ENCODE results near the gene MYOD1.

MYOD1 gene

DNA sequence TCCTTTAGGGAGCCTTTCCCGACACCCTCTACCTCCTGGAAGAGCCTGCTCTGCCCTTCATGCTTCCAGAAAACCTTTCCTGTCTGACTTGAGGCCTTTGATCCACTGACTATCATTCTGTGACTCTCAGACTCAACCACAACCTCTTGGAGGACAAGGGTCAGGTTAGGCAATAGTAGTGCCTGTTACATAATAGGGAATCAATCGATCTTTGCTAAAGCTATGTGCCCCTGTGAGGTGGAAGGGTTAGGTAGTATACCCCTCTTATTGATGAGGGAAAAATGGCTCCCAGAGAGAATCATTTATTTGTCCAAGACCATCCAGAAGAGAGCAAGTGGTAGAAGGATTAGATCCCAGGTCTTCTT is 31.4 kb downstream of the MYOD1 start:
- no peak overlapping the region for H3K27ac ChIP-seq
- TF ChIP-seq, protein P1, sequence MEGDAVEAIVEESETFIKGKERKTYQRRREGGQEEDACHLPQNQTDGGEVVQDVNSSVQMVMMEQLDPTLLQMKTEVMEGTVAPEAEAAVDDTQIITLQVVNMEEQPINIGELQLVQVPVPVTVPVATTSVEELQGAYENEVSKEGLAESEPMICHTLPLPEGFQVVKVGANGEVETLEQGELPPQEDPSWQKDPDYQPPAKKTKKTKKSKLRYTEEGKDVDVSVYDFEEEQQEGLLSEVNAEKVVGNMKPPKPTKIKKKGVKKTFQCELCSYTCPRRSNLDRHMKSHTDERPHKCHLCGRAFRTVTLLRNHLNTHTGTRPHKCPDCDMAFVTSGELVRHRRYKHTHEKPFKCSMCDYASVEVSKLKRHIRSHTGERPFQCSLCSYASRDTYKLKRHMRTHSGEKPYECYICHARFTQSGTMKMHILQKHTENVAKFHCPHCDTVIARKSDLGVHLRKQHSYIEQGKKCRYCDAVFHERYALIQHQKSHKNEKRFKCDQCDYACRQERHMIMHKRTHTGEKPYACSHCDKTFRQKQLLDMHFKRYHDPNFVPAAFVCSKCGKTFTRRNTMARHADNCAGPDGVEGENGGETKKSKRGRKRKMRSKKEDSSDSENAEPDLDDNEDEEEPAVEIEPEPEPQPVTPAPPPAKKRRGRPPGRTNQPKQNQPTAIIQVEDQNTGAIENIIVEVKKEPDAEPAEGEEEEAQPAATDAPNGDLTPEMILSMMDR (conservative IDR thresholded peaks at IDR 0.05): no peak
- no peak for TF ChIP-seq ZFX (IDR thresholded peaks at IDR 0.05)

DNA sequence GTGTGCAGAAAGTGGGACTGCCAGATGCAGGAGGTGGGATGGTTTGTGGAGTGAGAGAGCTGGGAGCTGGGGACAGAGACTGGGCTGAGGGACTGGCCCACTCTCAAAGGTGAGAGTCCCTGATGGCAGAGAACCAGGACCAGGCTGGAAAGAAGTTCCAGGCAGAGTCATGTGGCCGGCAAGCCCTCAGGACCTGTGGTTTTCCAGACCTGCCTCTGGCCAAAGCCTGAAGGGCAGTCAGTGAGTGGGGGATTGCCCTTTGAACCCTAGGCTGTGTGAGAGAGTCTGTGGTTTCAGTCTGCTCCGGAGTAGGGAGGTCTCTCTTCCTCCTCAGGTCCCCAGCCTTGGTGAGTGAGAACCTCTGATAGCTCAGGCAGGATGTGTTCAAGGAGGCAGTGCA is 32.2 kb downstream of the MYOD1 start:
- TF ChIP-seq, protein P1 (conservative IDR thresholded peaks at IDR 0.05): no peak
- no peak for TF ChIP-seq ZFX (IDR thresholded peaks at IDR 0.05)

DNA sequence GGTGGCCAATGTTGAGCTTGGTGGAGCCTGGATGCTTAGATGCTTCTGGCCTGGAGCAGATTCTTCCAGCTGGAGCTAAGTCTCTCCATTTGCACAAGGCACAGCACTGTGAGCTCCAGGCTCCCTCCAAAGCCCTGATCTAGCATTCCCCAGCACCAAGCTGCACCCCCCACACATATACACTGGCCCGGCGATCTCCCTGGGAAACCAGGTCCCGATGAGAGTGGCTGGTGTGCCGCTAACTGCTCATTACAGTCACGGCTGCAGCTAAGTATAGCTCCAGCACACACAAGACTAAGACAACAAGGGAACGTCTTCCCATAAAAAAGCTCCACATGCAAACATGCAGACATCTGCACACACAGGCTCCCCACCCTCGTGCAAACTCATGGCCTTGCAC is 32.8 kb downstream of the MYOD1 start:
- no peak for TF ChIP-seq ZFX (IDR thresholded peaks at IDR 0.05)
- TF ChIP-seq, protein P1 (conservative IDR thresholded peaks at IDR 0.05): no peak
- no peak overlapping the region for H3K27ac ChIP-seq

More for the DNA sequence above, 32.2 kb downstream of the MYOD1 start:
- H3K27ac ChIP-seq: no peak overlapping the region

DNA sequence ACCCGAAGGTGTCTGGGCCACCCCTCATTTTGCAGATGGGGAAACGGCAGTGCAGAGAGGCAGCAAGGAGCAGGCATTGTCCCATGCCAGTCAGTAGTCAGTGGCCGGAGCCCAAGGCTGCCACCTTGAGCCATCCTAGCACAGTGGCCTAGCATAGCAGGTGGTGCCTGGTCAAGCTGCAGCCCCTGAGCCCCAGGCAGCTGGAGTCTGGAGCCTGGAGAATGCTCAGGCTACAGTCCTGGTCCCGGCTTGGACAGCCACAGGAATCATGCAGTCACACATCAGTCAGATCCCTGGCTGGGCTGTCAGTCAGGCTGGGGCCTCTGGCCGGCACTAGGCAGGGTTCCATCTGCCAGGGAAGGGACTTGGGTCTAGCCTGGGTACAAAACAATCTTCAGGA is 33.8 kb downstream of the MYOD1 start:
- H3K27ac ChIP-seq: no peak overlapping the region
- TF ChIP-seq, protein P1 (conservative IDR thresholded peaks at IDR 0.05): no peak
- TF ChIP-seq ZFX (IDR thresholded peaks at IDR 0.05): no peak

DNA sequence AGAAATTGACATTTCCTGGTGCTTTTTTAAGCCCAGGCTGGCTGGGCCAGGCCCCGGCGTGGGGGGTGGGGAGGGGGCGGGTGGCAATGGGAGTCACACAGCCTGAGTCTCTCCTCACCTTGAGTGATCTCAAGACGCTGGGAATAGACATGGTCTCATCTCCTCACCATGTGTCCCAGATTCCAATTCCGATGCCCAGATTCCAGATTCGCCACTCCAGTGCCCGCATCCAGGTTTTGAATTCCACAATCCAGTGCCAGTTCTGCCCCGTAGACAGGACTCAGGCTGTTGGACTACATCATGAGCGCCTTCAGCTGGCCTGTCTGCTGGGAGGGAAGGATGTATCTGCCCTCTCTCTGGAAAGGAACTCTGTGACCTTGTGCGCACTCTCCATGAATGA is 34.3 kb downstream of the MYOD1 start:
- H3K27ac ChIP-seq: no peak overlapping the region
- no peak for TF ChIP-seq ZFX (IDR thresholded peaks at IDR 0.05)
- TF ChIP-seq, protein P1 (conservative IDR thresholded peaks at IDR 0.05): no peak

DNA sequence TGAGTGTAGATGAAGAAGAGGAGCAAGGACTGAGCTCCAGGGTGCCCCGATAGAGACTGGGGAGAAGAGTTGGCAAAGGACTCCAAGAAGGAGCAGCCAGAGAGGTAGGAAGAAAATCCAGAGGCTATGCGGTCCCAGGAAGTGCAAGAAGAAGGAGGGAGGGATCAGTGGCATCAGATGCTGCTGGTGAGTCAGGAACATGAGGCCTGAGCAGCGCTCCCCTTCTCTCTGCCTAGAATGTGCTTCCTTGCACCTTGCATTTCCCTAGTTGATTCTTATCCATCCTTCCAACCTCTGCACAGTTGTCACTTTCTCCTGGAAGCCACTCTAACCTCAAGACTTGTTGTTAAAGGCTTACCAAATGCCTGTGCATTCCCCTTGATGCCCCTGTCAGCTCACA is 36.5 kb downstream of the MYOD1 start:
- TF ChIP-seq, protein P1 (conservative IDR thresholded peaks at IDR 0.05): no peak
- no peak for TF ChIP-seq ZFX (IDR thresholded peaks at IDR 0.05)
- no peak overlapping the region for H3K27ac ChIP-seq

DNA sequence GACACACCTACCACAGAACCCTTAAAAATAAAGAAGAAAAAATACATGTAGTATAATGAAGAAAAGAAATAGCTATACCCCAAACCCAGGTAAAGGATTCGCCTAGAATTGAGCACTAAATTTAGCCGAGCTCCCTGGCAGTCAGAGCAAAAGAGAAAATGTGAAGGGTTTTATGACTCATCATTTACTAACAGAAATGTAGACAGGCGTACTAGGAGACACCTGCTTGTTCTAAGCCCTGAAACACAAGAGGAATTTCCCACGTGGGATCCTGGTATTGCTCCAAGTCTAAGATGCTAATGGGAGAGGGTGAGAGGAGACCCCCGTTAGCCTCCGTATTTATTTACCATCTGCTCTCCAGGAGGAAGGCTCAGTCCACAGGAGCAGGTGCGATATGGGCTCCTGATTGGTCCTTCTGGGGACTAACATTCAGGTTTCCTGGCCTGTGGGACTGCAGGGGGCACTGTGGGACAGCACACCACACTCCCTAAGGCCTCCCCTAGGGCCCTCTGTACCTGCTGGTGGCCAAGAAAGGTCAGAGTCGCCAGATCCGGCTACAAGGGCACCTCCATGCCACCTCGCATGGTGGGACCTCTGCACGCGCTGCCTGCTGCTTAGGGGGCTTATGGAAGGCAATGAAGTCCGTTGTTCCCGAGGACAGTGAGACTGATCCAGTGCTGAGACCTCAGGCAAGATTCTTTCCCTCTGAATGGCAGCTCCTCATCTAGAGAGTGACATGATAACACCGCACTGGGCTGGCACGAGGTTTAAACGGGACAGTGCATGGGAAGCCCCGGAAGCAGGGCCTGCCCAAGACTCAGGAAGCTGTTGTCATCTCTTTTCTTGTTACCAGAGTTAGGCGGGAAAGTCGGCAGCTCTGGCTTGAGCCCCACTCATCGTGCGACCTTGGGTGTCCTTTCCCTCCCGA is 41.0 kb downstream of the MYOD1 start:
- TF ChIP-seq ZFX (IDR thresholded peaks at IDR 0.05): no peak
- TF ChIP-seq, protein P1 (conservative IDR thresholded peaks at IDR 0.05): peak; percentile 89
- no peak overlapping the region for H3K27ac ChIP-seq
